Measurements from ENCODE around the gene DNAJC4. TPM values are rescaled to one million over a fixed set of nuclear protein-coding genes. Genes with fewer than 3 reads are reported as not detected.

The DNAJC4 gene
- total and polyA plus RNA-seq, 2 of the 8 experiments (the other 6 are each of a cell fraction or from before 2014, with no cell fraction given): 14.6 to 31.0 TPM

DNA sequence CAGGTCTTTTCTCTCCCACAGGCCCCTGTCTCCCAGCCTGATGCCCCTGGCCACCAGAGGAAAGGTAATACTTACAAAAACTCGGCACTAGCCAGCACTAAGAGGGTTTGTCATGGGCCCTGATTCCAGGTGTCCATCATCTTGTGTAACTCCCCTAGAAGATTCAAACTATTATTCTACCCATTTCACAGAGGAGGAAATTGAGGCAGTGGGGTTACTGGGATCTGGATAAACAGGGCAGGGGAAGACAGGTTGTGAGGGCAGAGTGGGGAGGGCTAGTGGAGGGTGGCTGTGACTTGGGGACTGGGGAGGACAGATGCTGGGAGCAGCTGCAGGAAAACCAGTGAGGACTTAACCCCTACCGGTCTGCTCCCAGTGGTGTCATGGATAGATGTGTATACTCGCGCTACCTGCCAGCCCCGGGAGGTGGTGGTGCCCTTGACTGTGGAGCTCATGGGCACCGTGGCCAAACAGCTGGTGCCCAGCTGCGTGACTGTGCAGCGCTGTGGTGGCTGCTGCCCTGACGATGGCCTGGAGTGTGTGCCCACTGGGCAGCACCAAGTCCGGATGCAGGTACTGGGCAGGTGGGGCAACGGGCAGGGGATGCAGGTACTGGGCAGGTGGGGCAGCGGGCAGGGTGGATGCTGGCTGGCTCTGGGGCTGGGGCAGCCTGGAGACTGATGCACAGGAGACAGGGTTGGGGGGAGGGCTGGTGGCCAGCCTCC is 5.3 kb downstream of the DNAJC4 start:
- no peak overlapping the region for H3K56ac ChIP-seq (replicated peaks; ENCODE audit: insufficient read length, low read depth, low read length)
- no peak overlapping the region for H3K23ac ChIP-seq (ENCODE audit: insufficient read length)
- no peak overlapping the region for H2BK20ac ChIP-seq (ENCODE audit: low read length)
- H2BK120ac ChIP-seq (replicated peaks; ENCODE audit: low read depth, low read length): no peak overlapping the region
- no peaks in the 10 kb centered on the region for H3K9me3 ChIP-seq (ENCODE audit: insufficient read depth in 2 of 2, low read depth in 1 of 2, low read length in 1 of 2)
- no peak overlapping the region for H4K91ac ChIP-seq (replicated peaks; ENCODE audit: insufficient read length, low read length)
- H2BK15ac ChIP-seq (ENCODE audit: low read length): no peak overlapping the region
- no peak overlapping the region for H3K14ac ChIP-seq (ENCODE audit: insufficient read length)
- no peak for DNase-seq (ENCODE audit: low read depth in 1 of 2, low spot score in 2 of 2)
- H3K18ac ChIP-seq (ENCODE audit: extremely low read depth, low read length): no peak overlapping the region
- no peak for FAIRE-seq
- H3K9ac ChIP-seq (replicated peaks in 1 of 4; ENCODE audit: extremely low read depth in 1 of 4, low read depth in 3 of 4, low read length in 3 of 4): no peak overlapping the region; a peak in 1 of 7 replicates
- H3K4ac ChIP-seq (replicated peaks; ENCODE audit: insufficient read length, low read depth, low read length): no peak overlapping the region
- ChIA-PET POLR2A (ENCODE audit: partially characterized antibody) (interaction anchor here (0.6 to 11.9 kb wide), 7 partner anchors 11 to 162 kb away, joined by 3 to 190 read pairs (median 5); partner anchors contain the start of genes FKBP2, PLCB3 and PPP1R14B), CTCF (ENCODE audit: partially characterized antibody) (interaction anchor here (0.6 to 8.6 kb wide), 5 partner anchors 16 to 36 kb away, joined by 3 to 51 read pairs (median 7); partner anchors contain the start of genes FERMT3 and PLCB3)
- H3K27me3 ChIP-seq (replicated peaks in 1 of 4; ENCODE audit: control insufficient read depth in 3 of 4, extremely low read depth in 1 of 4, insufficient read depth in 3 of 4, low read length in 3 of 4): peaks cover 0 to 12% (median 6%) of the 10 kb centered on the region in 4 experiments; a peak in 4 of 7 replicates
- peak overlapping the region; percentile 39 to 70 (median 52) for H3K4me3 ChIP-seq (ENCODE audit: extremely low read depth in 1 of 4, insufficient read depth in 2 of 4, low read depth in 3 of 4, low read length in 4 of 4)
- 90% methylated on average over 12 of the region's 12 CpGs; no CpG with 5 or more reads in 1 of the 2 experiments for WGBS, 2 experiments (ENCODE audit: extremely low coverage in 1 of 2, insufficient coverage in 1 of 2, insufficient read length in 1 of 2, insufficient replicate concordance in 2 of 2, low coverage in 1 of 2, low lambda C conversion rate in 2 of 2, missing lambda C conversion rate in 1 of 2)
- H2AK5ac ChIP-seq (ENCODE audit: low read depth, low read length): no peak overlapping the region
- peaks cover 0 to 19% (median 7%) of the 10 kb centered on the region in 4 experiments; a peak in 6 of 7 replicates for H3K4me1 ChIP-seq (replicated peaks in 1 of 4; ENCODE audit: control insufficient read depth in 3 of 4, insufficient read depth in 4 of 4, low read length in 3 of 4)
- H3K27ac ChIP-seq (ENCODE audit: low read depth, low read length): no peak overlapping the region
- H4K8ac ChIP-seq (ENCODE audit: extremely low read depth, insufficient read depth, low read length): no peak overlapping the region
- H3K79me1 ChIP-seq (ENCODE audit: low read depth, low read length): no peaks in the 10 kb centered on the region; the same call in 1 of the 2 replicates
- peaks cover 0 to 6% of the 10 kb centered on the region in 2 experiments for H4K20me1 ChIP-seq (replicated peaks in 1 of 2; ENCODE audit: control insufficient read depth in 1 of 2, insufficient read depth in 2 of 2, low read length in 2 of 2)
- peaks cover 0 to 5% (median 1%) of the 10 kb centered on the region in 4 experiments; a peak in 1 of 8 replicates for H3K36me3 ChIP-seq (ENCODE audit: control insufficient read depth in 2 of 4, insufficient read depth in 4 of 4, low read length in 3 of 4)
- H2AFZ ChIP-seq (ENCODE audit: low read length): no peak overlapping the region
- H2BK12ac ChIP-seq (ENCODE audit: low read depth, low read length): no peak overlapping the region
- TF ChIP-seq SP2 (IDR thresholded peaks at IDR 0.05; ENCODE audit: low read length) (no peak), KDM1A (IDR thresholded peaks at IDR 0.05; ENCODE audit: borderline replicate concordance, low read length) (0 out of 2 replicates have a peak, but pooled peaks have one; percentile 64)
- H3K79me2 ChIP-seq (ENCODE audit: control insufficient read depth in 1 of 2, insufficient read depth in 2 of 2, low read length in 2 of 2): no peaks in the 10 kb centered on the region
- no peak overlapping the region for H2BK5ac ChIP-seq (ENCODE audit: low read depth, low read length)
- H4K5ac ChIP-seq (ENCODE audit: insufficient read length, low read depth, low read length): no peak overlapping the region
- H3K4me2 ChIP-seq (ENCODE audit: insufficient read depth in 1 of 2, low read depth in 2 of 2, low read length in 2 of 2): peak overlapping the region; percentile 50 to 87
- H3K23me2 ChIP-seq (ENCODE audit: low read depth, low read length): peaks cover 16% of the 10 kb centered on the region

All from H1 (cell line).